ENCODE data around the gene CCNI2. TPM values are rescaled to one million over a fixed set of nuclear protein-coding genes. Genes with fewer than 3 reads are reported as not detected.

CCNI2 gene
- total RNA-seq, 2 experiments from 2014 or later: 8.9 to 12.4 TPM

DNA sequence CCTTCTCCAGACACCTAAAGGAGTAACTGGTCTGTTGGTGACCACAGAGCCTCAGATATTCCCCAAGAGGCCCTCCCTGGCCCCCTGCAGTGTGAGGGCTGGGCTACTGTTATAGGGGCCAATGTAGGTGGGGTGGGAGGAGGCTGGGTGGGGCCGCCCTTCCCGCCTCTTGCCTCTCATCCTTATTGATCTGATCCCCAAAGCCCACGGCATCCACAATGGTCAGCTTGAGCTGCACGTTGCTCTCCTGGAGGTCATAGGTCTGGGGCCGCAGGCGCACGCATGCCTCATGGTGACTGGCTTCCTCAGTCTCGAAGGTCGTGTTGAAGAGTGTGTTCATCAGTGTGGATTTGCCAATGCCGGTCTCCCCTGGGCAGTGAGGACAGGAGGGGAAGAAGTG, 16.8 kb downstream of the CCNI2 start:
- no peak for DNase-seq
- POLR2A ChIA-PET: no interaction called here
- peaks cover 7% of the 10 kb centered on the region for H3K36me3 Mint-ChIP-seq
- no peak for ATAC-seq (ENCODE audit: low read depth)
- H3K4me1 Mint-ChIP-seq: no peaks in the 10 kb centered on the region
- no peak overlapping the region for H3K4me3 Mint-ChIP-seq
- no peak overlapping the region for H3K27ac Mint-ChIP-seq
- H3K9me3 Mint-ChIP-seq: no peaks in the 10 kb centered on the region
- no peaks in the 10 kb centered on the region for H3K27me3 Mint-ChIP-seq

DNA sequence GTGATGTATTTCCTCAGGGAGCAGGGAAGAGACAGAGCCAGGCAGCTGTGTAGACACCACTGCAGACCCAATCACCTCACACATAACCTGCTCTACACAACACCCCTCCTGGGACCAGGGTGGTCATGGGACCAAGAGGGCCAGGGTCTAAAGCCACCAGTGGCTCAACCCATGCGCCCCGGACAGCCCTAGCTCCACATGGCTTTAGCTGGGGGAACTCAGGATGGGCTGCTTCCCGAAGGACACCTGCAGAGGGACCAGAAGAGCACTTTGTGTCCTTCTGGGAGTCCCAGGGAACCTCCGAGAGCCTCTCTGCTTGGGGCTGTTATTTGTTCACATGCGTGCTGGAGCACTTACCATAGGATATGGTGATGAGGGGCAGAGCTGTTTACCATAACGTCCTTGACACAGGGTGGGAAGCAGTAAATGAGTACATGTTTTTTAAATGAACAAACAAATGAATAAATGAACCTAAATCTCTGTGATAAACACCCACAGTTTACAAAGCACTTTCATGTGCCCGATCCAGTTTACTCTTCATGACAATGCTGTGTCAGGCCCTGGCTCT, 17.5 kb downstream of the CCNI2 start:
- Mint-ChIP-seq H3K27me3 (no peaks in the 10 kb centered on the region), H3K9me3 (no peaks in the 10 kb centered on the region), H3K4me1 (no peaks in the 10 kb centered on the region), H3K27ac (no peak overlapping the region), H3K4me3 (no peak overlapping the region), H3K36me3 (peaks cover 7% of the 10 kb centered on the region)
- no peak for DNase-seq
- POLR2A ChIA-PET: no interaction called here
- no peak for ATAC-seq (ENCODE audit: low read depth)

DNA sequence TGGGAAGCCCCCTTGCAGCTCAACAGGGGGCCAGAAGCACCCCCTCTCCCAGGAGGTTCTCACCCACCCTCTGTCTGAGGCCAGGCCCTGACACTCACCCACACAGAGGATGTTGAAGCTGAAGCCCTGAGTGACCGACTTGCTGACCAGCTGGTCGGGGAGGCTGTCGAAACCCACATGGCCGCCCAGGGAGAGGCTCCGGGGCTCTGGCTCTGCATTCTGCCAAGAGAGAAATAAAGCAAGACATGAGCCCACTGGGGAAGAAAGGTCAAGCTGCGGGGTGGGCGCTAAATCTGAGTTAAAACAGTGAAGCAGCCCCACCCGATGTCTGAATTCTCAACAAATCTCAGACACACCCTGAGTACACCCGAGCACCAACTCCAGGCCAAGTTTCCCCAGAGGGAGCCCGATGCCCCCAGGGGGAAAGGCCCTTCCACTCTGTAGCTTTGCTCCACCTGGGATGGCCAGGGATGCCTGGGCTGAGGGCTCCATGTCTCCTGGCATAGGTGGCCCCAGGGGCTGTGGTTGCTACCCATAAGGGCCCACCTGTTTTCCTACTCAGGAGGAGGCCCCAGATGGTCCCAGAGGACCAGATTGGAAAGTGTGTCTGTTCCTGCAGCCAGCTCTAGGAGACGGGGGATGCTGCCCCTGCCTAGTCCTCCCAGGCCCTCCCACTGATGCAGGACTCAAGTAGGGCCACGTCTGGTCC, 18.2 kb downstream of the CCNI2 start:
- POLR2A ChIA-PET: interaction anchor here (0.6 kb wide), 1 partner anchor 262 kb away, joined by 3 read pairs; no protein-coding TSS in a partner anchor
- no peak overlapping the region for H3K27ac Mint-ChIP-seq

DNA sequence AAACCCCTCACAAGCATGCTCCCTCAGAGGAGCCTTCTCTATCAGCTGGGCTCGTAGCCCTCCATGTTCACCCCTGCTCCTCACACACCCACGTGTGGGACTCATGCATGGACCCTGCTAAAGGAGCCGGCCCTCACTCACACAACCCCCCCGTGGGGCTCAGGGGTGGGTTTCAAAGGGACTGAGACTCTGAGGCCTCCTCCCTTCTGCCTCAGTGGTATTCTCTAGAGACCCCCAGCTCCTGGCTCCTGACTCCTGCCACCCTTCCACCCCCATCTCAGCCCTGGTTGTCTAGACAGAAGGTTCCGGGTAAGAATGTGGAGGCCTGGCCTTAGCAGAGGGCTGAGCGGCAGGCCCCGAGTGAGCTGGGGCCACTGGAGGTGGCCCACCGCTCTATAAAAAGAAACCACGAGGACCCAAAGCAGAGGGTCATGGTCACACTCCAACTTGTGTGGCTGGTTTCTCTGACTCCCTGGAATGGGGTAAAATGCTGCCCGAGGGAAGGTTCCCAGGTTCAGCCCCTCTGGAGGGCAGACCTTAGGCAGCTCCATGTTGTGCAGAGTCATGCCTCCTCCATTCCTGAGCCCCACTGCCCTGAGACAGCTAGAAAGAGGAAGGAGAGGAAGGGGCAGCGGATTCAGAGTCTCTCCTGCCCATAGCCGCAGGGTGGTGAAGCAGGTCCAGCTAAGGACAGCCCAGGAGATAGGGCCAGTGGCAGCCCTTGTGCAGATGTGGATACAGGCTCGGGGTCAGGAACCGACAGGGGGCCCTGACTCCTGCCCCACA, 19.0 kb downstream of the CCNI2 start:
- no peaks in the 10 kb centered on the region for H3K9me3 Mint-ChIP-seq
- no peaks in the 10 kb centered on the region for H3K27me3 Mint-ChIP-seq
- no peak overlapping the region for H3K4me3 Mint-ChIP-seq
- no peaks in the 10 kb centered on the region for H3K4me1 Mint-ChIP-seq
- POLR2A ChIA-PET: no interaction called here
- H3K36me3 Mint-ChIP-seq: peaks cover 2% of the 10 kb centered on the region
- no peak for DNase-seq
- H3K27ac Mint-ChIP-seq: no peak overlapping the region
- ATAC-seq (ENCODE audit: low read depth): no peak

More for the DNA sequence above, 18.2 kb downstream of the CCNI2 start:
- peaks cover 5% of the 10 kb centered on the region for H3K36me3 Mint-ChIP-seq
- H3K4me1 Mint-ChIP-seq: no peaks in the 10 kb centered on the region
- H3K27me3 Mint-ChIP-seq: no peaks in the 10 kb centered on the region
- no peak overlapping the region for H3K4me3 Mint-ChIP-seq
- no peaks in the 10 kb centered on the region for H3K9me3 Mint-ChIP-seq
- ATAC-seq (ENCODE audit: low read depth) (no peak), DNase-seq (no peak)

DNA sequence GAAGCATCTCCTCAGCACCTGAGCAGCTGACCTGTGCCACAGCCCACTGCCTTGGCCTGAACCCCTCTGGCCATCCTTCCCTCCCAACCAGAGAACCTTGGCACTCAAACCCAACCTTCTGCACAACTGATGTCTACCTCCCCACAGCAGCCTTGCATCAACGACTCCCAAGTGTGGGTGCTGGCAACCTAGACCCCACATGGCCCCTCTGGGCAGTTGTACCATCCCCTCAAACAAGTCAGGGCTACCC, 19.5 kb downstream of the CCNI2 start:
- H3K4me1 Mint-ChIP-seq: no peaks in the 10 kb centered on the region
- POLR2A ChIA-PET: interaction anchor here (1.0 kb wide), 1 partner anchor 10 kb away, joined by 3 read pairs; the partner anchor contains the start of gene SEPTIN8
- H3K27me3 Mint-ChIP-seq: no peaks in the 10 kb centered on the region
- no peaks in the 10 kb centered on the region for H3K9me3 Mint-ChIP-seq
- H3K27ac Mint-ChIP-seq: no peak overlapping the region
- H3K36me3 Mint-ChIP-seq: peaks cover 2% of the 10 kb centered on the region
- no peak for DNase-seq
- no peak for ATAC-seq (ENCODE audit: low read depth)
- H3K4me3 Mint-ChIP-seq: no peak overlapping the region

DNA sequence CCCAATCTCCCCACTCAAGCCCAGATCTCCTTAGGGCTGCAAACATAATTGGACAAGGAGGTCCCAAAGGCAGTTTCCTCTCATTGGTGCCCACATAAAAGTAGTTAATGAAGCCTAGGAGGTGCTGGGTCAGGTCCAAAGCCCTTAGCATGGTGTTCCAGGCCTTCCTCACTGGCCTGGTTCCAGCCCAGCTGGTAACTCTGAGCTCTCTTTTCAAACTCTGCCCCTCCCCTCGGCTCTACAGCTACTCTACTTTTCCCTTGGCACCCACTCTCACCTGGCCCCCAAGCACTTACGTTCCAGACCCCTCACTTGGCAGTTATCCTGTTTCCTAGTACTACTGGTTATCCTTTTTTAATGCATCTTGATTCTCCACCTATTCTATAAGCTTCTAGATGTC, 19.9 kb downstream of the CCNI2 start:
- Mint-ChIP-seq H3K27me3 (no peaks in the 10 kb centered on the region), H3K9me3 (no peaks in the 10 kb centered on the region), H3K27ac (no peak overlapping the region), H3K4me3 (no peak overlapping the region), H3K4me1 (no peaks in the 10 kb centered on the region), H3K36me3 (peaks cover 2% of the 10 kb centered on the region)
- ATAC-seq (ENCODE audit: low read depth) (no peak), DNase-seq (no peak)
- POLR2A ChIA-PET: interaction anchor here (0.7 to 1.0 kb wide), 2 partner anchors 10 to 632 kb away, joined by 3 to 4 read pairs; partner anchors contain the start of gene SEPTIN8

DNA sequence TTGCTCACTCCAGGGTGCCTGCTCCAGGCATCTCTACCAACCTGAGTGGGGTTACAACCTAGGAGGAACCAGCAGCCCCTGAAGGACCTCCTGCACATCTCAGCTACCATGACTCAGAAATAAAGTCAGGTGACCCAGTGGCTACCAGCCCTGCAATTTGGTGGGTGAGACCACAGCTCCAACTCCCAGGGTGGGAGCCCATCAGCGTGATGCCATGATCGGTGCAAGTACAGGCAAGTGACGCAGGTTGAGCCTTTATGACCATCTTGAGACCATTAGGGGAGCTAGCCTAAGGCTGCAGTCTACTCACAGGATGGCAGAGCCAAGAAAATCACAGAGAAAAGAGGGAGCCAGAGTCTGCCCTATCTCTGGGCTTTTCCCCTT, 21.3 kb downstream of the CCNI2 start:
- POLR2A ChIA-PET: no interaction called here
- H3K27ac Mint-ChIP-seq: no peak overlapping the region

DNA sequence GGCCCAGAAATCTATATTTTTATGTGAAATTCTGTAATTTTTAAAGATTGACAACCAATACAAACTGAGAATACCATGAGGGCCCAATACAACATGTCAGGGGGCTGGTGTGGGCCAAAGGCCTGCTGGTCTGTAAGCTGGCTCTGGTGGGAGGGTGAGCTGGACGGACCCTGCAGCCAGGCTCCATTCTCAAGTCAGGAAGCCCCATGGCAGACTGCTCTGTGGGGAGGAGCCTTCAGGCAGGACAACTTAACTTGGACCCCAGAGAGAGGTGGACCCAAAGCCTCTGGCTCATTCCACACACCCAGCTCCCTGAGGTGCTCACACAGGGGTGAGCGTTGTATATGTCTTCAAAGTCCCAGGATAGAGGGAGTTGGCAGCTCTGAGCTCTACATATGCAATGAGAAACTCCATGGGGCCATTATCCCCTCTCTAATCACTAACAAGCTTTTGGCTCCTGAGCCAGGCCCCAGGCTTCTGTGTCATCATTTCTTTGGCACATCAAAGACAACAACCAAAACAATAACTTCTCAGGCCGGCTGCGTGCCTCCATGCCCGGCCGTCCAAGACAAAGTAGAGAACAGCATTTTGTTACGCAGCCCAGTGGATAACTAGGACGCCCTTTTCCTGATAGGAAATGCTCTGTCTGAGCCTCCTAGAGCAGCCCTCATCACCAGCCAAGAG, 23.4 kb downstream of the CCNI2 start:
- Mint-ChIP-seq H3K4me1 (peaks cover 7% of the 10 kb centered on the region), H3K27ac (no peak overlapping the region), H3K4me3 (no peak overlapping the region), H3K9me3 (no peaks in the 10 kb centered on the region), H3K27me3 (no peaks in the 10 kb centered on the region), H3K36me3 (no peaks in the 10 kb centered on the region)
- ATAC-seq (ENCODE audit: low read depth): no peak
- POLR2A ChIA-PET: no interaction called here
- peak; percentile 13 for DNase-seq

More for the DNA sequence above, 21.3 kb downstream of the CCNI2 start:
- Mint-ChIP-seq H3K4me3 (no peak overlapping the region), H3K4me1 (peaks cover 4% of the 10 kb centered on the region), H3K27me3 (no peaks in the 10 kb centered on the region), H3K36me3 (peaks cover 2% of the 10 kb centered on the region), H3K9me3 (no peaks in the 10 kb centered on the region)
- ATAC-seq (ENCODE audit: low read depth) (no peak), DNase-seq (no peak)

DNA sequence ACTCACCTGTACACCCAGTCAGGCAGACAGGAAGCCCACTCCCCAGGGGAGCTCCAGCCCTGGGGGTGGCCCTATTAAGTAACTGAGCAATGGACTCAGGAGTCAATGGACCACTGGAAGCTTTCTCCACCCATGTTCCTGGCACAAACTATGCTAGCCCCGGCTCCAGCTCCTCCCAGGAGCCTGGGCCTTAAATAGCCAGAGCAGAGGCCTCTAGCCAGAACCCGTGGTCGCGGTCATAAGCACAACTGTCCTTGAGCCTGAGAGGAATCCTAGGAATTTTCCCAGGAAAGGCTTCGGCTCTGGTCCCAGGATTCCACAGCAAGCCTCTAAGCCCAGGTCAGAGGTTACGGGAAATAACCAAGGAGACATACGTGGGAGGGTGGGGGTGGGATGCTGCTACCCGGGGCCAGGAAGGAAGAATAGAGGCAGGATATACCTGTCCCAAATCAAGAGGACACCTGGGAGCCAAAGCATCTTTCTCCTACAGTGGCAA, 24.3 kb downstream of the CCNI2 start:
- POLR2A ChIA-PET: no interaction called here
- Mint-ChIP-seq H3K27me3 (no peaks in the 10 kb centered on the region), H3K4me1 (peaks cover 9% of the 10 kb centered on the region), H3K4me3 (no peak overlapping the region), H3K27ac (no peak overlapping the region), H3K9me3 (no peaks in the 10 kb centered on the region), H3K36me3 (no peaks in the 10 kb centered on the region)
- DNase-seq (peak; percentile 4), ATAC-seq (ENCODE audit: low read depth) (no peak)

DNA sequence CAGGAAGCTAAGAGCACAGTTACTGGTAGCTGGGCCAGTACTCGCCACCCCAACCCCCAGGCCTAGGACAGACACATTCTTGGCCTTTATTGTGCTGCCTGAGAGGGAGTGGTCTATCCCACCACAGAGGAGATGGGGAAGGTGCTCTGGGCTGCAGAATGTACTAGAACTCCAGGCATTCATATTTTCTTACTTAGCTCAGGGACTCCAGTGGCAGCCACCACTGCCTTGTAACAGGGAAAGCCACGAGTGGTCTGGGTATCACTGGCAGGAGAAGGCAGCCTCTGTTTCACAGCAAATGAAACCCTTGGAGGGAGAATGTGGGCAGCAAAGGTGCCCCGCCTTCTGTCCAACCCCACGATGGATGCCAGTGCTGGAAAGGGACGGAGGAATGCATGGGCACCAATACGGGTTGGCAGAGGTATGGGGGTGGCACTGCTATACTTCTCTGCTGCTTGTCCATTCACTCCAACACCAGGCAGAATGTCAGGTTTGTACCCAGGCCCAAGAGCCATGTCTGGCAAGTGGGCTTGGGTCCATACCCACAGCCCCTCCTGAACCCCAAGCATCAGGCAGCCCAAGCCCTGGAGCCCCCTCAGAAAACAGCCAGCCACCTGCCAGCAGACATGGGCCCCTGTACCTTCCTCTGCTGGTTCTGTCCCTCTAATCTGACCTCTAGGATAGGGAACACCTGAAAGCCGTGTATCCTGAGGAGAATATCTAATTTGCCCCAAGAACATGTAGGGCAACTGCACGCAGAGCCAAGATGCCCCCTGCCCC, 25.3 kb downstream of the CCNI2 start:
- H3K4me3 Mint-ChIP-seq: no peak overlapping the region
- DNase-seq: peak; percentile 15
- POLR2A ChIA-PET: no interaction called here

DNA sequence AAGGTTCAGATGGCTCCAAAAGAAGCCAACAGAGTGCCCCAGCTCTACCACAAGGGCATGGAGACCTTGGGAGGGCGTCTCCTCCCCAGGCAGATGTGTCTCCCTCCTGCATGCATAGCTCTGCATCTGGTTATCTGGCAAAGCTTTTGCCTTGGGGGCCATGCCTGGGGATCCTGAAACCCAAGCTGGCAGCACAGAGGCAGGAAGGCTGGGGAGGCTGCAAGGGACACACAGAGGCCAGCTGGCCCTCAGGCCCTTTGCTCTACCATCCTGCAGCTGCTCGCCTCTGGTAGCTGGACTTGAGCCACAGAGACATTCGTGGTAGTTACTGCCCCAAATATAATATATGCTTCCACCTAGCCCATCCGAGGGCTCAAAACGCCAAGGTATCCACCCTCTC, 25.9 kb downstream of the CCNI2 start:
- no peak overlapping the region for H3K27ac Mint-ChIP-seq
- no peaks in the 10 kb centered on the region for H3K9me3 Mint-ChIP-seq
- no peak overlapping the region for H3K4me3 Mint-ChIP-seq
- peaks cover 12% of the 10 kb centered on the region for H3K4me1 Mint-ChIP-seq
- ATAC-seq (ENCODE audit: low read depth) (no peak), DNase-seq (no peak)
- H3K27me3 Mint-ChIP-seq: no peaks in the 10 kb centered on the region
- H3K36me3 Mint-ChIP-seq: no peaks in the 10 kb centered on the region
- POLR2A ChIA-PET: no interaction called here

More for the DNA sequence above, 25.3 kb downstream of the CCNI2 start:
- H3K27me3 Mint-ChIP-seq: no peaks in the 10 kb centered on the region
- H3K36me3 Mint-ChIP-seq: no peaks in the 10 kb centered on the region
- H3K9me3 Mint-ChIP-seq: no peaks in the 10 kb centered on the region
- H3K4me1 Mint-ChIP-seq: peaks cover 9% of the 10 kb centered on the region
- no peak for ATAC-seq (ENCODE audit: low read depth)
- H3K27ac Mint-ChIP-seq: no peak overlapping the region

DNA sequence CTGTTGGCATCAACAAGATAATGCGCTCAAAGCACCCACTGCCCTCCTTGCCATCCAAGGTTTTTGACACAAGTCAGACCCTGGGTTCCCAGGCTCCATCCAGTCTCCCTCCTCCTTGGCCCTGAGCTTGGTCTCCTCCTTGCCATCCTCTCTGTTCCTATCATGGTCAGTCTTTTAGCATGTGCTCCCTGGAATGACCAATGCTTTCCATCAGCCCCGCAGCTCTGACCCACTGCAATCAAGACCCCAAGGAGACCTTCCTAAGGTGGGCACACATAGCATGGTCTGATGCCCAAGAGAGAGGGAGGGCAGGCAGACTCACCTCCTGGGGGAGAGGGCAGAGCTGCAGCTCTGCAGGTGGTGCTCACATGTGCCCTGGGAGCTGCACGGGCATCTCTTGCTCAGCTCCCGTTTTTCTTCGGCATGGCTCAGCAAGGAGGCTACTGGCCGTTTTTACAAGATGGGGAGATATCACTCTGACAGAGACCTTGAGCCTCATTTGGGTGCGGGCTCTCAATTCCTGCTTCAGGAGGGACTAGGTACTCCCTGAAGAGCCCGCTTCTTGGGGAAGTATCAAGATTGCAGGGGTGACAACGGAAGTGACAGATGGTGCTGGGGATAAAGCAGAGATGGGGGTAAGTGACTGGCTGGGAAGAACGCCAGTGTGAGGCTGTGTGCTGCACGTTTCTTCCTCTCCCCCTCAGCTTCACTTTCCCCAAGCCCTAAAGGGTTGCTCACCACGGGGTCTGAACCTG, 26.6 kb downstream of the CCNI2 start:
- POLR2A ChIA-PET: no interaction called here
- Mint-ChIP-seq H3K4me1 (peaks cover 18% of the 10 kb centered on the region), H3K27ac (no peak overlapping the region), H3K9me3 (no peaks in the 10 kb centered on the region), H3K36me3 (no peaks in the 10 kb centered on the region), H3K4me3 (no peak overlapping the region), H3K27me3 (peaks cover 1% of the 10 kb centered on the region)
- DNase-seq (peak; percentile 12), ATAC-seq (ENCODE audit: low read depth) (no peak)

Data from activated naive CD8-positive, alpha-beta T cell treated with anti-CD3 and anti-CD28 coated beads, Interleukin-2, amount 10 ng/mL, durations not matched to agents 7 days and 5 days (primary cell).